Transverse colon (tissue), 4 donors: Measurements from ENCODE around the gene TRABD2B. TPM values are rescaled to one million over a fixed set of nuclear protein-coding genes. Genes with fewer than 3 reads are reported as not detected.
A peak's percentile ranks its signal among the peaks of the same experiment; 100 is the strongest.

ENCODE experiments used
- DNase-seq: peaks from one replicate; pipeline ENCODE4 v3.0.0-alpha.2; 2019
- H3K27ac ChIP-seq, 4 donors: fragments of 200-600 bp; sonication (generic); 2 replicates each; pipeline ENCODE4 v1.5.1; 2016 to 2018; ENCODE audit warnings: inconsistent platforms in 4 of 4
- H3K27me3 ChIP-seq: fragments of 200-600 bp; sonication (generic); 2 replicates; pipeline ENCODE4 v1.5.1; 2017; ENCODE audit warnings: inconsistent platforms
- H3K36me3 ChIP-seq, 4 donors: fragments of 200-600 bp; sonication (generic); 2 replicates each; pipeline ENCODE4 v1.5.1; 2017 to 2019; ENCODE audit warnings: inconsistent platforms in 4 of 4
- H3K4me1 ChIP-seq, 4 donors: fragments of 200-600 bp; sonication (generic); 2 replicates each; pipeline ENCODE4 v1.5.1; 2017 to 2020; ENCODE audit warnings: inconsistent platforms in 4 of 4
- H3K4me3 ChIP-seq, 4 donors: fragments of 200-600 bp; sonication (generic); 1 replicate in 1 of 4; 2 replicates in 3 of 4; pipeline versions ENCODE4 v1.5.1 to v1.6.1; 2017 to 2019; ENCODE audit warnings: inconsistent platforms in 4 of 4
- H3K9me3 ChIP-seq, 2 donors: fragments of 200-600 bp; sonication (generic); 2 replicates each; pipeline ENCODE4 v1.5.1; 2017 to 2019; ENCODE audit warnings: inconsistent platforms in 2 of 2
- EP300 ChIP-seq: sonication (generic); formaldehyde crosslinking; IDR thresholded peaks from one replicate; pipeline ENCODE4 v1.6.1; 2017; ENCODE audit warnings: antibody characterized with exemption, low read depth
- POLR2A ChIP-seq: fragments of 450-650 bp; IDR thresholded peaks from one replicate; pipeline ENCODE4 v1.6.1; 2016; ENCODE audit warnings: antibody characterized with exemption, mild to moderate bottlenecking, moderate library complexity
- POLR2AphosphoS5 ChIP-seq, 3 donors: sonication (generic); formaldehyde crosslinking; IDR thresholded peaks; one replicate each; pipeline ENCODE4 v1.6.1; 2016; ENCODE audit warnings: antibody characterized with exemption in 3 of 3
- WGBS, 2 donors: methylation state at CpG; one replicate each; pipeline ENCODE4 v1.1.5; 2018; ENCODE audit warnings: low coverage in 1 of 2; 5-methylcytosine and 5-hydroxymethylcytosine counted together
- in situ Hi-C, 4 donors: fragments of 200-750 bp; cut with MboI; loops; one replicate each; pipeline versions ENCODE4 v1.15.0 to v1.15.1; 2017; ENCODE audit warnings: low sequenced_read_pairs in 3 of 4, low pct_ligation_motif_present in 1 of 4, low pct_unique_long_range_greater_than_20kb in 1 of 4
- intact Hi-C: fragments of 100-400 bp; cut with DNase I; formaldehyde crosslinking; loops from one replicate; pipeline ENCODE4 v1.15.1; 2023; ENCODE audit warnings: low total_unique reads
- total RNA-seq, 4 donors: library from RNA; depleted of rRNA; stranded (reverse); fragments of >200 nt; gene quantifications; one replicate each; pipeline ENCODE4 v1.1.0, GENCODE V29; 2016
- TF ChIP-seq, protein P1 (sequence below), 5 experiments: fragments of 200-600 bp in 3 of 5; fragments of 450-650 bp in 2 of 5; sonication (generic) in 3 of 5; IDR thresholded peaks; 1 replicate in 2 of 5; 2 replicates in 3 of 5; pipeline ENCODE4 v1.5.1; 2016 to 2017; ENCODE audit warnings: antibody characterized with exemption in 5 of 5, inconsistent platforms in 3 of 5, mild to moderate bottlenecking in 2 of 5, moderate library complexity in 1 of 5

Gene TRABD2B
- total RNA-seq, 4 donors from 2014 or later = 0.27 to 0.48 (median 0.37) TPM; not detected in 1

DNA sequence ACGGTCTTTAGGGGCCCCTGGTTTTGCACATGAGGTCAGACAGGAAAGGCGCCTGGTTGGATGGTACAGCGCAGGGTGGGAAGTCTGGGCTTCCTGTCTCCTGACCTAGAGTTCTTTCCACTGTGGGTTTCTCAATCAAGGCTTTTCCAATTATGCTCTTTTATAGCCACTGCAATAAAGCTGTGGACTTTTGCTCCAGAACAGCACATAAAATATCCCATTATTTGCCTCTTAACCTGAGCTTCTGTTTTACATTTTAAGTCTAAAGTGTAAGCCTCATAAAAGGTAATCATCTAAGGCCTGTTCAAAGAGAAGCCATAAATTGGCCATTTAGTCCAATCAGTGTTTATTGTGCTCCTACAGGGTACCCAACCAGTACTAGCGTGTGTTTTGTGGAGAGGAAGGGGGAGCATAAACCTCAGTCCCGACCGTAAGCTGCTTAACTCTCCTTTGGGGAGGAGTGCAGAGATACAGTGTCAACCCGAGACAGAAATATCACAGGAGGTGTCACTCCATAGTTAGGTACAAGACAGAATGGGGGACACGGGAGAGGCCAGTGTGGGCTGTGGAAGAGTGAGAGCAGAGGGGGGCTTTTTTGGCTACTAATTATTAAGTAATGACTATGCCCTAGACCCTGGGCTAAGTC is 270.0 kb downstream of the TRABD2B start:
- no peaks in the 10 kb centered on the region for H3K36me3 ChIP-seq
- H3K9me3 ChIP-seq = no peaks in the 10 kb centered on the region
- H3K27ac ChIP-seq = peak overlapping the region; percentile 76 to 82 (median 79)
- no peak for TF ChIP-seq POLR2A
- TF ChIP-seq EP300 = peak; percentile 24
- TF ChIP-seq POLR2AphosphoS5 (IDR thresholded peaks at IDR 0.05) = peak in 2 of 3 donors; percentile 27 to 30
- TF ChIP-seq, protein P1, sequence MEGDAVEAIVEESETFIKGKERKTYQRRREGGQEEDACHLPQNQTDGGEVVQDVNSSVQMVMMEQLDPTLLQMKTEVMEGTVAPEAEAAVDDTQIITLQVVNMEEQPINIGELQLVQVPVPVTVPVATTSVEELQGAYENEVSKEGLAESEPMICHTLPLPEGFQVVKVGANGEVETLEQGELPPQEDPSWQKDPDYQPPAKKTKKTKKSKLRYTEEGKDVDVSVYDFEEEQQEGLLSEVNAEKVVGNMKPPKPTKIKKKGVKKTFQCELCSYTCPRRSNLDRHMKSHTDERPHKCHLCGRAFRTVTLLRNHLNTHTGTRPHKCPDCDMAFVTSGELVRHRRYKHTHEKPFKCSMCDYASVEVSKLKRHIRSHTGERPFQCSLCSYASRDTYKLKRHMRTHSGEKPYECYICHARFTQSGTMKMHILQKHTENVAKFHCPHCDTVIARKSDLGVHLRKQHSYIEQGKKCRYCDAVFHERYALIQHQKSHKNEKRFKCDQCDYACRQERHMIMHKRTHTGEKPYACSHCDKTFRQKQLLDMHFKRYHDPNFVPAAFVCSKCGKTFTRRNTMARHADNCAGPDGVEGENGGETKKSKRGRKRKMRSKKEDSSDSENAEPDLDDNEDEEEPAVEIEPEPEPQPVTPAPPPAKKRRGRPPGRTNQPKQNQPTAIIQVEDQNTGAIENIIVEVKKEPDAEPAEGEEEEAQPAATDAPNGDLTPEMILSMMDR (IDR thresholded peaks at IDR 0.05) = no peak
- H3K27me3 ChIP-seq = peaks cover 15% of the 10 kb centered on the region
- 41 to 47% methylated on average over 8 of the region's 8 CpGs for WGBS, 2 donors
- intact Hi-C loops (no loop called here), in situ Hi-C loops (loop anchor here in 1 of 4 donors (25.0 kb wide), 2 partner anchors 335 to 485 kb away; partner anchors contain the start of gene SLC5A9)
- no peak overlapping the region for H3K4me3 ChIP-seq
- peak; percentile 70 for DNase-seq
- peaks cover 12 to 51% (median 38%) of the 10 kb centered on the region in 4 donors for H3K4me1 ChIP-seq

DNA sequence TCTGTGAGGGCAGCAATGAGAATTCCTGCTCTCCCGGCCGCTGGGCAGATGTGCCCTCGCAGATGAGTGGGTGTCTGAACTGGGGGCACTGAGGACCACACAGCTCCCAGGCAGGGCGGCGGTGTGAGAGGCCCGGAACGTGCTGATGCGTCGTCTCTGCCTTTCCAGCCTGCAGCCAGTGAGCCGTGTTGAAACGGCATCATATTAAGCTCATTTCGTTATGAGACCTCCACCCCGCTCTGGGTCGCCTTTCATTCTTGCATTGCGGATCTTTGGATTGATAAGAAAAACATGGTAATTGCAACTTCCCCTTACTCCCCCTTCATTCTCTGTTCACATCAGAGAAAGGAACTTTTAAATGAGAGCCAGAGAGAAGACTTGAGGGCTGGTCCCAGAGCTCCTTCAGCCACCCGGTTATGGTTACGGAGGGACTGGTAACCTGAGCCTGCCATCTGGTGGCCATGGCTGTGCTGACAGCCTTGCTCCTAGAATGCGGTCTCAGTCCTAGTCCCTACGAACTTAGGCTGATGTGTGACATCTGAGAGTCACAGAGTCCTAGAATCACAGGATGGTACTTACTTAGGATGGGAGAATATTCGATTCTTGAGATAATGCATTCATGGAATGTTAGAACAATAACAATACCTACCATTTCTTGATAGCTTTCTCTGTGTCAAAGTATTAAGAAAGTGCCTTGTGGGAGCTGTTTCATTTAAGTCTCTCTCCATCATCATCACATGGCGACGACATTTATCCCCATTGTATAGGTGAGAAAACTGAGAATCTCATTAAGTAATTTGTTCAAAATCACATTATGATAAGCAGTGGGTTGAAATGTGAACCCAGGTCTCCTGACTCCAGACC is 271.0 kb downstream of the TRABD2B start:
- intact Hi-C loops = no loop called here
- Histone ChIP-seq H3K36me3 (no peaks in the 10 kb centered on the region), H3K4me3 (peak overlapping the region in 2 of 4 donors; percentile 6 to 15), H3K9me3 (no peaks in the 10 kb centered on the region), H3K27ac (peak overlapping the region; percentile 66 to 80 (median 76)), H3K4me1 (peaks cover 12 to 51% (median 38%) of the 10 kb centered on the region in 4 donors), H3K27me3 (peaks cover 15% of the 10 kb centered on the region)
- in situ Hi-C loops = loop anchor here in 1 of 4 donors (25.0 kb wide), 2 partner anchors 336 to 486 kb away; partner anchors contain the start of gene SLC5A9
- 11 to 50% methylated on average over 2 to 22 of the region's 22 CpGs for WGBS, 2 donors
- no peak for TF ChIP-seq POLR2AphosphoS5 (IDR thresholded peaks at IDR 0.05)
- TF ChIP-seq, protein P1 (IDR thresholded peaks at IDR 0.05) = peak; percentile 82 to 93 (median 87)
- peak; percentile 90 for DNase-seq

DNA sequence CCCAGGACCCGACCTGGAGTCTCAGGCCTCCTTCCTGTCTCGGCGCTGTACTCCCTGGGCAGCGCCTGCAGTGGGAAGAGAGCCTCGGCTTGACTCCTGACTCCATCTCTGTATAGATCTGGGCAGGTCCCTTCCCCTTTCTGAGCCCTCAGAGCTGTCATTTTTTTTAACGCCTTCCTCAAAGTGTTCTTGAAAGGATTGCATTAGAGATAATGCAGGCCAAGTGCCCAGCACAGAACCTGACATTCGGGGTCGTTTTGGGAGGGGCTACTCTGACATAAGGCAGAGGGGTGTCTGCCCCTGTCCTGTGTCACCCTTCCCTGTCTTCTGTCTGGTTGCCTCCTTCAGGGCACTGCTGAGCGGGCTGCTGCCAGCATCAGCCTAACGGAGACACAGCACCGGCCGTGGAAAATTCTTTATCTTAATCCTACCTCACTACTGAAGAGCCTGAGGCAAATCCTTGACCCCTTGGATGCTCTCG is 271.6 kb downstream of the TRABD2B start:
- in situ Hi-C loops (loop anchor here in 1 of 4 donors (25.0 kb wide), 2 partner anchors 337 to 487 kb away; partner anchors contain the start of gene SLC5A9), intact Hi-C loops (no loop called here)
- no peaks in the 10 kb centered on the region for H3K9me3 ChIP-seq
- DNase-seq = no peak
- peaks cover 15% of the 10 kb centered on the region for H3K27me3 ChIP-seq
- H3K36me3 ChIP-seq = no peaks in the 10 kb centered on the region
- H3K4me1 ChIP-seq = peaks cover 12 to 51% (median 38%) of the 10 kb centered on the region in 4 donors
- peak overlapping the region in 1 of 4 donors; percentile 80 for H3K27ac ChIP-seq
- TF ChIP-seq EP300 (no peak), POLR2A (no peak), POLR2AphosphoS5 (IDR thresholded peaks at IDR 0.05) (no peak)
- TF ChIP-seq, protein P1 (IDR thresholded peaks at IDR 0.05) = no peak
- 35% methylated on average over 13 of the region's 13 CpGs; no CpG with 5 or more reads in 1 of the 2 donors for WGBS, 2 donors
- no peak overlapping the region for H3K4me3 ChIP-seq
